Activated CD4-positive, alpha-beta T cell treated with anti-CD3 and anti-CD28 coated beads for 1 hour (primary cell): ENCODE measurements around the gene CNPY1.

Experiments
- DNase-seq: peaks from one replicate; pipeline ENCODE4 v3.0.0-alpha.2; 2020

CNPY1 gene

GRCh38 chr7:155464948-155465739 lies 81.2 kb downstream of the CNPY1 start:
- no peak for DNase-seq

- DNase-seq: no peak
These were observed 82.2 kb downstream of the CNPY1 start for GRCh38 chr7:155464183-155464582.

GRCh38 chr7:155463114-155463811 lies 83.1 kb downstream of the CNPY1 start:
- no peak for DNase-seq

- no peak for DNase-seq
These were observed 84.1 kb downstream of the CNPY1 start for GRCh38 chr7:155462163-155462735.

GRCh38 chr7:155461631-155462030 lies 84.7 kb downstream of the CNPY1 start:
- DNase-seq: no peak

GRCh38 chr7:155460926-155461613 lies 85.3 kb downstream of the CNPY1 start:
- no peak for DNase-seq

GRCh38 chr7:155459700-155460461 lies 86.5 kb downstream of the CNPY1 start:
- no peak for DNase-seq

- no peak for DNase-seq
These were observed 87.3 kb downstream of the CNPY1 start for GRCh38 chr7:155458878-155459699.

GRCh38 chr7:155458111-155458877 lies 88.1 kb downstream of the CNPY1 start, which contains the start of gene EN2:
Gene EN2, plus strand, starts transcription at chr7:155458129. Its CDS starts 249 bp downstream, at chr7:155458378.
- DNase-seq: no peak

- no peak for DNase-seq
These were observed 88.7 kb downstream of the CNPY1 start for GRCh38 chr7:155457544-155458110.

GRCh38 chr7:155456738-155457543 lies 89.4 kb downstream of the CNPY1 start:
- DNase-seq: no peak

- DNase-seq: no peak
These were observed 90.3 kb downstream of the CNPY1 start for GRCh38 chr7:155455776-155456737.

- no peak for DNase-seq
These were observed 91.1 kb downstream of the CNPY1 start for GRCh38 chr7:155455132-155455693.

GRCh38 chr7:155454183-155455112 lies 91.9 kb downstream of the CNPY1 start:
- no peak for DNase-seq

- no peak for DNase-seq
These were observed 92.8 kb downstream of the CNPY1 start for GRCh38 chr7:155453296-155454182.
